GM12878 (cell line): ENCODE measurements around the gene TTLL4. TPM values are rescaled to one million over a fixed set of nuclear protein-coding genes. Genes with fewer than 3 reads are reported as not detected.

Experiments used
- BACH1 ChIP-seq: fragments of 450-650 bp; IDR thresholded peaks from 2 replicates; pipeline ENCODE4 v1.6.1; 2017; ENCODE audit warnings: mild to moderate bottlenecking, borderline replicate concordance
- CEBPZ ChIP-seq: fragments of 150-350 bp; IDR thresholded peaks from 2 replicates; pipeline ENCODE4 v1.6.1; 2016; ENCODE audit warnings: low read depth, low read length
- CHD1 ChIP-seq: IDR thresholded peaks from 2 replicates; pipeline ENCODE4 v1.6.1; 2012; ENCODE audit warnings: low read depth, low read length, improper control_type of control experiment
- E4F1 ChIP-seq: fragments of 450-650 bp; IDR thresholded peaks from 2 replicates; pipeline ENCODE4 v1.6.1; 2018; ENCODE audit warnings: borderline replicate concordance, mild to moderate bottlenecking; ENCODE audit not compliant: partially characterized antibody
- MEF2B ChIP-seq: fragments of 450-650 bp; IDR thresholded peaks from 2 replicates; pipeline ENCODE4 v1.6.1; 2018; ENCODE audit warnings: mild to moderate bottlenecking, moderate library complexity; ENCODE audit not compliant: partially characterized antibody, poor library complexity, severe bottlenecking
- SIN3A ChIP-seq: IDR thresholded peaks from 2 replicates; pipeline ENCODE4 v1.6.1; 2012; ENCODE audit warnings: low read depth, low read length, improper control_type of control experiment
- USF1 ChIP-seq: IDR thresholded peaks from 2 replicates; pipeline ENCODE4 v1.6.1; 2011; ENCODE audit warnings: borderline replicate concordance, low read depth, mild to moderate bottlenecking, moderate library complexity, mixed read lengths, low read length; ENCODE audit not compliant: insufficient read depth; ENCODE audit errors: extremely low read length
- ZBTB40 ChIP-seq: fragments of 450-650 bp; IDR thresholded peaks from 2 replicates; pipeline ENCODE4 v1.6.1; 2016; ENCODE audit warnings: mild to moderate bottlenecking, moderate library complexity, borderline replicate concordance
- polyA plus RNA-seq, 11 experiments: library from polyadenylated mRNA; depleted of rRNA in 4 of 11; unstranded in 6 of 11; stranded (reverse) in 5 of 11; fragments of >200 nt; fragmentation: Nextera tagmentation in 4 of 11; fragmentation: Illumina TruSeq in 1 of 11; extraction: Ambion mirVana in 4 of 11; extraction: Trizol in 1 of 11; gene quantifications; 1 replicate in 1 of 11; 2 replicates in 10 of 11; pipeline versions ENCODE4 v1.2.1 to v1.2.3, GENCODE V29; 2011 to 2016; ENCODE audit warnings: inconsistent platforms in 2 of 11, missing spikeins in 2 of 11, low read depth in 1 of 11
- total RNA-seq, 4 experiments: library from RNA; depleted of rRNA in 3 of 4; stranded (reverse); fragments of >200 nt in 3 of 4; fragmentation: Illumina TruSeq in 1 of 4; extraction: Trizol in 1 of 4; gene quantifications; 2 replicates each; pipeline versions ENCODE4 v1.2.1 to v1.2.3, GENCODE V29; 2013 to 2021
- TF ChIP-seq, protein P1 (sequence below): fragments of 450-650 bp; IDR thresholded peaks from 2 replicates; pipeline ENCODE4 v1.6.1; 2017; ENCODE audit warnings: low read depth, mild to moderate bottlenecking, moderate library complexity
- TF ChIP-seq, protein P2 (sequence below): fragments of 450-650 bp; IDR thresholded peaks from 2 replicates; pipeline ENCODE4 v1.6.1; 2017; ENCODE audit warnings: antibody characterized with exemption, mild to moderate bottlenecking, moderate library complexity

The TTLL4 gene
- total and polyA plus RNA-seq, 10 of the 15 experiments (the other 5 are each of a cell fraction or from before 2014, with no cell fraction given) = 16.6 to 63.1 (median 32.9) TPM

- TF ChIP-seq, protein P1, sequence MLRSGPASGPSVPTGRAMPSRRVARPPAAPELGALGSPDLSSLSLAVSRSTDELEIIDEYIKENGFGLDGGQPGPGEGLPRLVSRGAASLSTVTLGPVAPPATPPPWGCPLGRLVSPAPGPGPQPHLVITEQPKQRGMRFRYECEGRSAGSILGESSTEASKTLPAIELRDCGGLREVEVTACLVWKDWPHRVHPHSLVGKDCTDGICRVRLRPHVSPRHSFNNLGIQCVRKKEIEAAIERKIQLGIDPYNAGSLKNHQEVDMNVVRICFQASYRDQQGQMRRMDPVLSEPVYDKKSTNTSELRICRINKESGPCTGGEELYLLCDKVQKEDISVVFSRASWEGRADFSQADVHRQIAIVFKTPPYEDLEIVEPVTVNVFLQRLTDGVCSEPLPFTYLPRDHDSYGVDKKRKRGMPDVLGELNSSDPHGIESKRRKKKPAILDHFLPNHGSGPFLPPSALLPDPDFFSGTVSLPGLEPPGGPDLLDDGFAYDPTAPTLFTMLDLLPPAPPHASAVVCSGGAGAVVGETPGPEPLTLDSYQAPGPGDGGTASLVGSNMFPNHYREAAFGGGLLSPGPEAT = peak; percentile 92
- TF ChIP-seq CHD1 (no peak), BACH1 (peak; percentile 36; the same call in 1 of the 2 replicates), MEF2B (no peak), ZBTB40 (peak; percentile 95), SIN3A (peak; percentile 94; the same call in 1 of the 2 replicates), CEBPZ (no peak), USF1 (no peak), E4F1 (peak; percentile 52)
- TF ChIP-seq, protein P2, sequence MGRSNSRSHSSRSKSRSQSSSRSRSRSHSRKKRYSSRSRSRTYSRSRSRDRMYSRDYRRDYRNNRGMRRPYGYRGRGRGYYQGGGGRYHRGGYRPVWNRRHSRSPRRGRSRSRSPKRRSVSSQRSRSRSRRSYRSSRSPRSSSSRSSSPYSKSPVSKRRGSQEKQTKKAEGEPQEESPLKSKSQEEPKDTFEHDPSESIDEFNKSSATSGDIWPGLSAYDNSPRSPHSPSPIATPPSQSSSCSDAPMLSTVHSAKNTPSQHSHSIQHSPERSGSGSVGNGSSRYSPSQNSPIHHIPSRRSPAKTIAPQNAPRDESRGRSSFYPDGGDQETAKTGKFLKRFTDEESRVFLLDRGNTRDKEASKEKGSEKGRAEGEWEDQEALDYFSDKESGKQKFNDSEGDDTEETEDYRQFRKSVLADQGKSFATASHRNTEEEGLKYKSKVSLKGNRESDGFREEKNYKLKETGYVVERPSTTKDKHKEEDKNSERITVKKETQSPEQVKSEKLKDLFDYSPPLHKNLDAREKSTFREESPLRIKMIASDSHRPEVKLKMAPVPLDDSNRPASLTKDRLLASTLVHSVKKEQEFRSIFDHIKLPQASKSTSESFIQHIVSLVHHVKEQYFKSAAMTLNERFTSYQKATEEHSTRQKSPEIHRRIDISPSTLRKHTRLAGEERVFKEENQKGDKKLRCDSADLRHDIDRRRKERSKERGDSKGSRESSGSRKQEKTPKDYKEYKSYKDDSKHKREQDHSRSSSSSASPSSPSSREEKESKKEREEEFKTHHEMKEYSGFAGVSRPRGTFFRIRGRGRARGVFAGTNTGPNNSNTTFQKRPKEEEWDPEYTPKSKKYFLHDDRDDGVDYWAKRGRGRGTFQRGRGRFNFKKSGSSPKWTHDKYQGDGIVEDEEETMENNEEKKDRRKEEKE = no peak
Observed at GRCh38 chr2:218671654-218672566, 38.7 kb upstream of the TTLL4 start, which contains the start of the genes RNF25 and STK36 (continued).
